Testis (tissue), 2 donors: ENCODE measurements around the gene CHST8.

Experiments
- POLR2A ChIP-seq: fragments of 450-650 bp; IDR thresholded peaks from one replicate; pipeline ENCODE4 v1.6.1; 2017; ENCODE audit warnings: antibody characterized with exemption, mild to moderate bottlenecking, moderate library complexity
- TF ChIP-seq, protein P1 (sequence below), 3 experiments: fragments of 450-650 bp in 2 of 3; fragments of 200-600 bp in 1 of 3; sonication (generic) in 1 of 3; IDR thresholded peaks; one replicate each; pipeline ENCODE4 v1.5.1; 2016 to 2019; ENCODE audit warnings: antibody characterized with exemption in 3 of 3, mild to moderate bottlenecking in 2 of 3, moderate library complexity in 1 of 3

GRCh38 chr19:33704271-33704670 is 82.5 kb downstream of the CHST8 start:
- no peak for TF ChIP-seq POLR2A
- TF ChIP-seq, protein P1, sequence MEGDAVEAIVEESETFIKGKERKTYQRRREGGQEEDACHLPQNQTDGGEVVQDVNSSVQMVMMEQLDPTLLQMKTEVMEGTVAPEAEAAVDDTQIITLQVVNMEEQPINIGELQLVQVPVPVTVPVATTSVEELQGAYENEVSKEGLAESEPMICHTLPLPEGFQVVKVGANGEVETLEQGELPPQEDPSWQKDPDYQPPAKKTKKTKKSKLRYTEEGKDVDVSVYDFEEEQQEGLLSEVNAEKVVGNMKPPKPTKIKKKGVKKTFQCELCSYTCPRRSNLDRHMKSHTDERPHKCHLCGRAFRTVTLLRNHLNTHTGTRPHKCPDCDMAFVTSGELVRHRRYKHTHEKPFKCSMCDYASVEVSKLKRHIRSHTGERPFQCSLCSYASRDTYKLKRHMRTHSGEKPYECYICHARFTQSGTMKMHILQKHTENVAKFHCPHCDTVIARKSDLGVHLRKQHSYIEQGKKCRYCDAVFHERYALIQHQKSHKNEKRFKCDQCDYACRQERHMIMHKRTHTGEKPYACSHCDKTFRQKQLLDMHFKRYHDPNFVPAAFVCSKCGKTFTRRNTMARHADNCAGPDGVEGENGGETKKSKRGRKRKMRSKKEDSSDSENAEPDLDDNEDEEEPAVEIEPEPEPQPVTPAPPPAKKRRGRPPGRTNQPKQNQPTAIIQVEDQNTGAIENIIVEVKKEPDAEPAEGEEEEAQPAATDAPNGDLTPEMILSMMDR (IDR thresholded peaks at IDR 0.05), result no peak
